GM12874 (cell line): Measurements from ENCODE around the gene PTPN3.

Experiments used
- TF ChIP-seq, protein P1 (sequence below): IDR thresholded peaks from 2 replicates; pipeline ENCODE4 v1.5.1; 2011; ENCODE audit warnings: low read depth, mild to moderate bottlenecking, control low read depth, low read length, moderate library complexity; ENCODE audit not compliant: insufficient read depth

Gene PTPN3

DNA sequence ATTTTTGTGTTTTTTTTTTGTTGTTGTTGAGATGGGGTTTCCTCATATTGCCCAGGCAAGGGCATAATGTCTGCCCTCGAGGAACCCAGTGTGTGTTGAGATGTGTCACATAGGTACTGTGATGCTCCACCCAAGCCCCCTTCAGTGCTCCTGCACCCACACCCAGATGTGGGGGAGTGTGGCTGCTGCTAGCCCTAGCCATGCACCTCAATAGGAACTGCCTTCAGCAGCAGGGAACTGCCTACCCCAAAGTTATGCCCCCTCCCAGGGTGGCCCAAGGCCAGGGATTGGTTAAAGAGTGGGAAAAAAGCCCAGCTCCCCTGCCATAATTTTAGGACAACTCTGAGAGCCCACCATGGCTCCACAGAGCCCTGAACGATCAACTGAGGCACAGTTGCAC lies 143.9 kb downstream of the PTPN3 start:
- TF ChIP-seq, protein P1, sequence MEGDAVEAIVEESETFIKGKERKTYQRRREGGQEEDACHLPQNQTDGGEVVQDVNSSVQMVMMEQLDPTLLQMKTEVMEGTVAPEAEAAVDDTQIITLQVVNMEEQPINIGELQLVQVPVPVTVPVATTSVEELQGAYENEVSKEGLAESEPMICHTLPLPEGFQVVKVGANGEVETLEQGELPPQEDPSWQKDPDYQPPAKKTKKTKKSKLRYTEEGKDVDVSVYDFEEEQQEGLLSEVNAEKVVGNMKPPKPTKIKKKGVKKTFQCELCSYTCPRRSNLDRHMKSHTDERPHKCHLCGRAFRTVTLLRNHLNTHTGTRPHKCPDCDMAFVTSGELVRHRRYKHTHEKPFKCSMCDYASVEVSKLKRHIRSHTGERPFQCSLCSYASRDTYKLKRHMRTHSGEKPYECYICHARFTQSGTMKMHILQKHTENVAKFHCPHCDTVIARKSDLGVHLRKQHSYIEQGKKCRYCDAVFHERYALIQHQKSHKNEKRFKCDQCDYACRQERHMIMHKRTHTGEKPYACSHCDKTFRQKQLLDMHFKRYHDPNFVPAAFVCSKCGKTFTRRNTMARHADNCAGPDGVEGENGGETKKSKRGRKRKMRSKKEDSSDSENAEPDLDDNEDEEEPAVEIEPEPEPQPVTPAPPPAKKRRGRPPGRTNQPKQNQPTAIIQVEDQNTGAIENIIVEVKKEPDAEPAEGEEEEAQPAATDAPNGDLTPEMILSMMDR, result no peak

DNA sequence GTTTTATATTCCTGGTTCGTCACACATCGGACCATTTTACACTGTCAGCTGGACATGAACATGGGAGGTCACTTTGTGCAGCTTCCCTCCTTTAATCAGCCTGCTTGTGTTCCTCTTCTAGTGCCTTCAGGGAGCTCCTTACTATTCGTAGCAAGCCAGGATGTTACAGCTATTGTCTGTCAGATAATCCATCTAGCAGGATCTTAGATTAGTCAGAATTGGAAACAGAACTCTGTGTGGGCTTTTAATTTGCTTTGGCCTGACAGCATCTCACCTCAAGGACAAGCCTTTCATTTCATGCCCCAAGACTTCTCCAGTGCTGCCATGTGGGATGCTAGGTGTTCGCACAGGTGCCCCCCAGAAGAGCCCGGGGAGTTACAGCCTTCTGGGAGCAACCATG lies 147.1 kb downstream of the PTPN3 start:
- TF ChIP-seq, protein P1, result no peak

DNA sequence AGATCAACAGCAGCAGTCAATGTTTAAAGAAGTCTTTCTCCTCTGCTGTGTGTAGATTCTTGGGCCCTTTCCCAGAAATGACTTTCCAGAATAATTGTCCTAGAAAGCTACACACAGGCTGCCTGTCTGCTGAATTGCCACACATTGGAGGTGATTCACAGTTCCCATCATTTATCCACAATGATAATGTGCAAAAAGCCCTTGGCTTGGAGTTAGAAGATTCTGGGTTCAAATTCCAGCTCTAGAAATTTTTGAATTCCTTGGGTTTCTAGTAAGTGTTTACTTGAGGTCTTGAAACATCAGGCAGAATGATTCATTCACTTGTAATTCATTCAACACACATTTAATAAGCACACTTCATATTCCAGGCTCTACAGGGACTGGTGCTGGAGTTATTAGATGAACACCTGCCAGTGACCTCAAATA lies 148.7 kb downstream of the PTPN3 start:
- TF ChIP-seq, protein P1, result no peak

DNA sequence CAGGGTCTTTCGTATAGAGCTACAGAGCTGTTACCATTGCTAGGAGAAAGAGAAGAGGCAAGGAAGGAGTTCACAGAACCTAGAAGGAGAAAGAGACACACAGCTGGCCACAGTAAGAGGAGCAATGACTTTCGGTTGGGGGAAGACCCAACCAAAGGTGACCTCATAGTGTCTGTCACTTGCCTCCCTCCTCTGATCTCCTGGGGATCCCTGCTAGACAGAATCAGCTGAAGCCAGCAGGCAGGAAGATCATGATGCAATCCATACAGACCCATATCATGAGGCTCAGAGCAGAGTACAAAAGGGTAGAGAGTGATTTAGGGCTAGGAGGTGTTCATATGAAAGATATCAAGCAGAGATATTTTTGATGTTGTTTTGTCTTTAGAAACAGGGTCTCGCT lies 151.2 kb downstream of the PTPN3 start:
- TF ChIP-seq, protein P1, result no peak

DNA sequence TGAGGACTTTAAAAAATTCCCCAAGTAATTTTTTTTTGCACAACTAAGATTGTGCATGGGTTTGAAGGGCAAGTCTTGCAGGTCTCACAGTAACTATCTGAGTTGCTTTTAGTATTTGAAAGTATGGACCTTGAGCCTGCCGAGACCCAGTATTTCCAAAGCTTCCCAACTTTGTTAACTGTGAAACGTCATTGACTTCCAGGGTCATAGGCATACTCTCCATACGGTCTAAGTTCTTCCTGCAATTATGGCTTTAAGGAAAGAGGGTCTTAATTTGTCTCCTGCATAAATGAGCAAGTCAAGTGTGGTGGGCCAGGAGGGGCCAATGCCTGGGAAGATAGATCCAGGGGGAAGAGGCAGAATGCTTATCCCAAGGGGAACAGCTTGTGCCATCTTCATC lies 153.2 kb downstream of the PTPN3 start:
- TF ChIP-seq, protein P1, result no peak

DNA sequence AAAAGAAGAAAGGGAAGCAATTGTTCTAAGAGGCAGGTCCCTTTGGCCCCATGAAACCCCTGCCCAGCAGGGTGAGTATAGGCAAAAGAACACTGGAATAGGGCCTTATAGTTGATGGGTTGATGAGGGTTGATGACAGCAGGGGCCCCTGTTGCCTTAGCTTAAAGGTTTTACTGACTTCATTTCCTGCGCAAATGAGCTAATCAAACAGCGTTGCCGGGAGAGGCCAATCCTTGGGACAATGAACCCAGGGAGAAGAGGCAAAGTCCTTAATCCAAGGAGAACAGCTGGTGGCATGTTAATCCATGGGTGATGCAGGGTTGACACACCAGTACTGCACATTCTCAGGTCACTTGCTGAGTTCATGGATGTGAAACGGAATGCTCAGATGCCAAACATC lies 155.2 kb downstream of the PTPN3 start:
- TF ChIP-seq, protein P1, result no peak

DNA sequence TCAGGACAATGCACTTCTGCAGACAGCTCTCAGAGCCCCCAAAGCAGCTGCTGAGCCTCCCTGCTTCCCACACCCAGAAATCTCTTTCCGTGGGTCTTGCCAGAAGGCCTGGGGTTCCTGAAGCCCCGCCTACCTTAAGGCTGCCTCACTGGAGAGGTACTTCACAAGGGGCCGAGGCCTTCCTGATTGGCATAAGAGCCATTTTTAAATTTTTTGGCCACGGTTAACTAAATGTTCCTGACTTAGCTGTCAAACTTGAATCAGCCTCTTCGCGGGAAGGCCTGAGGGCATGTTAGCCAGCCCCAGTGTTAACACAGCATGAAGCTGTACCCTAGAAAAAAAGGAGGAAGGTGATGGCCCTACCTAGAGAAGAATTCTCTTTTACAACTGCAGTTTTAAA lies 156.5 kb downstream of the PTPN3 start:
- TF ChIP-seq, protein P1, result no peak

DNA sequence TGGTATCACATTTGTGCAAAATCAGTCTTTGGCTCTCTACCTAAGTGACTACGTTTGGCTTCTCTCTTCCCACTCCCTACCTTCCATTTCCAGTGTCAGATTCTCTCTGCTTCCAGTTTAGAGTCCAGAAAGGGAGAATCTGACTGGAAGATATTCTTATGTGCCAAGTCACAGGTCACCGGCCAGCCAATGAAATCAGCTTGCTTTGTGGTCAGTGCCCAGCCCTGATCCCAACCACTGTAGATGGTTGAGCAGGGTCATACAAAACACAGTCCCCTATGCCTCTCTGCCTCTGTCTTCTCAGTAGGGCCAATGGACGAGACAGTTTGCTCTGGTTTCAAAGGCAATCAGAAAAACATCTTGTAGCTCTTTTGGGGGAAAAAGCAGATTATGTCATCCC lies 161.7 kb downstream of the PTPN3 start:
- TF ChIP-seq, protein P1, result no peak
